ENCODE measurements around the gene CMTR2.

DNA sequence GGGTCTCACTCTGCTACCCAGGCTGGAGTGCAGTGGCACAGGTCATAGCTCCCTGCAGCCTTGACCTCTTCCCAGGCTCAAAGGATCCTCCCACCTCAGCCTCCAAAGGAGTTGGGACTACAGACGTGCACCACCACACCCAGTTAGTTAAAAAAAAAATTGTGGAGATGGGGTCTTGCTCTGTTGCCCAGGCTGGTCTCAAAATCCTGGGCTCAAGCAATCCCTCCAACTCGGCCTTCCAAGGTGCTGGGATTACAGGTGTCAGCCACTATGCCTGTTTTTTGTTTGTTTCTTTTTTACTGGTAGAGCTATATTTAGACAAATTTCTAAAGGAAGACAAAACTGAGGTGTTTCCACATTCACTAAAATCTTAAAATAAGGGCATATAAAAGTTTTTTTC lies 1.7 kb downstream of the CMTR2 start:
- TF ChIP-seq, protein P1, sequence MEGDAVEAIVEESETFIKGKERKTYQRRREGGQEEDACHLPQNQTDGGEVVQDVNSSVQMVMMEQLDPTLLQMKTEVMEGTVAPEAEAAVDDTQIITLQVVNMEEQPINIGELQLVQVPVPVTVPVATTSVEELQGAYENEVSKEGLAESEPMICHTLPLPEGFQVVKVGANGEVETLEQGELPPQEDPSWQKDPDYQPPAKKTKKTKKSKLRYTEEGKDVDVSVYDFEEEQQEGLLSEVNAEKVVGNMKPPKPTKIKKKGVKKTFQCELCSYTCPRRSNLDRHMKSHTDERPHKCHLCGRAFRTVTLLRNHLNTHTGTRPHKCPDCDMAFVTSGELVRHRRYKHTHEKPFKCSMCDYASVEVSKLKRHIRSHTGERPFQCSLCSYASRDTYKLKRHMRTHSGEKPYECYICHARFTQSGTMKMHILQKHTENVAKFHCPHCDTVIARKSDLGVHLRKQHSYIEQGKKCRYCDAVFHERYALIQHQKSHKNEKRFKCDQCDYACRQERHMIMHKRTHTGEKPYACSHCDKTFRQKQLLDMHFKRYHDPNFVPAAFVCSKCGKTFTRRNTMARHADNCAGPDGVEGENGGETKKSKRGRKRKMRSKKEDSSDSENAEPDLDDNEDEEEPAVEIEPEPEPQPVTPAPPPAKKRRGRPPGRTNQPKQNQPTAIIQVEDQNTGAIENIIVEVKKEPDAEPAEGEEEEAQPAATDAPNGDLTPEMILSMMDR (IDR thresholded peaks at IDR 0.05): no peak
- TF ChIP-seq POLR2A (IDR thresholded peaks at IDR 0.05) (no peak), EP300 (IDR thresholded peaks at IDR 0.05) (no peak), POLR2AphosphoS5 (IDR thresholded peaks at IDR 0.05) (no peak)

Measured in upper lobe of left lung (tissue), 4 donors.